ENCODE measurements around the gene KLHL42.

DNA sequence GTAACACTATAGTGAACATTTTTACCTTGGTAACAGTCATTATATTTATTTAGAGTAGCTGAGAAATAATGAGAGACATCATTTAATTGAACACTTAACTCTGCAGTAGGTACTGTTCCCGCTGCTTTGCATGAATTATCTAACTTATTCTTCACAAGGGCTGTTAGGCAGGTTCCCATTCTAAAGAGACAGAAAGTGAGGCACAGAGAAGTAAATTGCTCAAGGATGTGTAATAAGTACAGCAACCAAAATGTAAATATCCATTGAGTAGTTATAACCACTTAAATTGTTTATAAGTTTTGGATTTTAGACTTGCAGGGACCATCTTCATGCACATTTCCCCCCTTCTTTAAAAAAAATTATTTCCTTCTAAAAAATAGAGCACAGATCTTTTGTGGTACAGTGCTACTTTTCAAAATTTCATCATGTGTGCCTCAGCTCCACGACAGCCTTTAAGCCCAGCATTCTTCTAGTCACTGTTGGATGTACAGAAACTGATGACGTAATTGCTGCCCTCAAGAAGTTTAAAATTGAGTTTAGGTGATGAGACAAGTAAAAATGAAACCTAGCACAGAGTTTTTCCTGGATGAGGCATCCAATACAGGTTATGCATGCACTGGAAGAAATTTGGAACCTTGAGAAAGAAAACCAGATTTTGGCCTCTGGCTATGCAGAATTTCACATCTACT lies 6.0 kb downstream of the KLHL42 start:
- TF ChIP-seq, protein P1, sequence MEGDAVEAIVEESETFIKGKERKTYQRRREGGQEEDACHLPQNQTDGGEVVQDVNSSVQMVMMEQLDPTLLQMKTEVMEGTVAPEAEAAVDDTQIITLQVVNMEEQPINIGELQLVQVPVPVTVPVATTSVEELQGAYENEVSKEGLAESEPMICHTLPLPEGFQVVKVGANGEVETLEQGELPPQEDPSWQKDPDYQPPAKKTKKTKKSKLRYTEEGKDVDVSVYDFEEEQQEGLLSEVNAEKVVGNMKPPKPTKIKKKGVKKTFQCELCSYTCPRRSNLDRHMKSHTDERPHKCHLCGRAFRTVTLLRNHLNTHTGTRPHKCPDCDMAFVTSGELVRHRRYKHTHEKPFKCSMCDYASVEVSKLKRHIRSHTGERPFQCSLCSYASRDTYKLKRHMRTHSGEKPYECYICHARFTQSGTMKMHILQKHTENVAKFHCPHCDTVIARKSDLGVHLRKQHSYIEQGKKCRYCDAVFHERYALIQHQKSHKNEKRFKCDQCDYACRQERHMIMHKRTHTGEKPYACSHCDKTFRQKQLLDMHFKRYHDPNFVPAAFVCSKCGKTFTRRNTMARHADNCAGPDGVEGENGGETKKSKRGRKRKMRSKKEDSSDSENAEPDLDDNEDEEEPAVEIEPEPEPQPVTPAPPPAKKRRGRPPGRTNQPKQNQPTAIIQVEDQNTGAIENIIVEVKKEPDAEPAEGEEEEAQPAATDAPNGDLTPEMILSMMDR (conservative IDR thresholded peaks at IDR 0.05; ENCODE audit: low read length), result no peak
- TF ChIP-seq EZH2phosphoT487 (IDR thresholded peaks at IDR 0.05; ENCODE audit: borderline replicate concordance, low read depth, low read length), result no peak
